AG04449 (cell line): ENCODE results near the gene WNK2.

Experiments
- CTCF ChIA-PET: fragments of 350-600 bp; formaldehyde crosslinking; extraction: SDS; loops from one replicate; lab custom pipeline; 2021; ENCODE audit warnings: antibody characterized with exemption; lab: Yijun Ruan, JAX
- POLR2A ChIA-PET: fragments of 400-600, 350-600 bp; formaldehyde crosslinking; extraction: SDS; loops from one replicate; lab custom pipeline; 2020; ENCODE audit warnings: antibody characterized with exemption, inconsistent platforms; lab: Yijun Ruan, JAX
- DNase-seq: peaks from one replicate; pipeline ENCODE4 v3.0.0-alpha.2; 2010; ENCODE audit warnings: low read depth, low spot score
- H3K4me3 ChIP-seq: 2 replicates; pipeline ENCODE4 v1.5.1; 2011; ENCODE audit warnings: low read depth, mild to moderate bottlenecking, control low read depth, low read length
- TF ChIP-seq, protein P1 (sequence below): IDR thresholded peaks from one replicate; pipeline ENCODE4 v1.5.1; 2011; ENCODE audit warnings: mild to moderate bottlenecking, moderate library complexity, low read length, control low read depth, inconsistent platforms; ENCODE audit not compliant: insufficient read depth; ENCODE audit errors: missing control alignments

The WNK2 gene

DNA sequence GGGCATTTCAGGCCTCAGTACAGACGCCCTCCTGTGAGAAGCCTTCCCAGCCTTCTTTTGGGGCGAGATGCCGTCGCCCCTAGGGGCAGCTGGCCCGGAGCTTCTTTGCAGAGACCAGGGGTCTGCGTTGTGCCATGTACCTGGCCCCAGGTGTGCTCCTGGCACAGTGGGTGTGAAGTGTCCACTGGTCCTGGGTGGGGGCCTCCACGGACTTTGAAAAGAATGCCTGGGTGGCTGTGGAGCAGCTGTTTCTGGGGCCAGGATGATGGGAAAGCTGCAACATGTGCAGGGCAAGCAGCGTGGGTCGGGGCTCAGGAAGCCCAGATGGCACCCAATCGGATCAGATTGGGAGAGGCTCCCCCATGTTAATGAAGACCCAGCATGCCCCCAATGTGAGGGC is 47.8 kb downstream of the WNK2 start:
- TF ChIP-seq, protein P1, sequence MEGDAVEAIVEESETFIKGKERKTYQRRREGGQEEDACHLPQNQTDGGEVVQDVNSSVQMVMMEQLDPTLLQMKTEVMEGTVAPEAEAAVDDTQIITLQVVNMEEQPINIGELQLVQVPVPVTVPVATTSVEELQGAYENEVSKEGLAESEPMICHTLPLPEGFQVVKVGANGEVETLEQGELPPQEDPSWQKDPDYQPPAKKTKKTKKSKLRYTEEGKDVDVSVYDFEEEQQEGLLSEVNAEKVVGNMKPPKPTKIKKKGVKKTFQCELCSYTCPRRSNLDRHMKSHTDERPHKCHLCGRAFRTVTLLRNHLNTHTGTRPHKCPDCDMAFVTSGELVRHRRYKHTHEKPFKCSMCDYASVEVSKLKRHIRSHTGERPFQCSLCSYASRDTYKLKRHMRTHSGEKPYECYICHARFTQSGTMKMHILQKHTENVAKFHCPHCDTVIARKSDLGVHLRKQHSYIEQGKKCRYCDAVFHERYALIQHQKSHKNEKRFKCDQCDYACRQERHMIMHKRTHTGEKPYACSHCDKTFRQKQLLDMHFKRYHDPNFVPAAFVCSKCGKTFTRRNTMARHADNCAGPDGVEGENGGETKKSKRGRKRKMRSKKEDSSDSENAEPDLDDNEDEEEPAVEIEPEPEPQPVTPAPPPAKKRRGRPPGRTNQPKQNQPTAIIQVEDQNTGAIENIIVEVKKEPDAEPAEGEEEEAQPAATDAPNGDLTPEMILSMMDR, result no peak
- ChIA-PET CTCF (no interaction called here), POLR2A (interaction anchor here (0.7 kb wide), 1 partner anchor 42 kb away, joined by 3 read pairs; no protein-coding TSS in a partner anchor)
- H3K4me3 ChIP-seq, result no peak overlapping the region
- DNase-seq, result no peak

GRCh38 chr9:93232388-93232960 is 48.5 kb downstream of the WNK2 start:
- TF ChIP-seq, protein P1, result no peak
- no peak for DNase-seq
- H3K4me3 ChIP-seq, result no peak overlapping the region
- CTCF ChIA-PET, result interaction anchor here (0.7 to 0.9 kb wide), 2 partner anchors 205 to 333 kb away, joined by 3 read pairs; no protein-coding TSS in a partner anchor
- POLR2A ChIA-PET, result no interaction called here

GRCh38 chr9:93233033-93233432 is 49.1 kb downstream of the WNK2 start:
- TF ChIP-seq, protein P1, result no peak
- ChIA-PET POLR2A (no interaction called here), CTCF (interaction anchor here (0.7 to 0.9 kb wide), 2 partner anchors 204 to 333 kb away, joined by 3 read pairs; no protein-coding TSS in a partner anchor)
- no peak overlapping the region for H3K4me3 ChIP-seq
- no peak for DNase-seq

DNA sequence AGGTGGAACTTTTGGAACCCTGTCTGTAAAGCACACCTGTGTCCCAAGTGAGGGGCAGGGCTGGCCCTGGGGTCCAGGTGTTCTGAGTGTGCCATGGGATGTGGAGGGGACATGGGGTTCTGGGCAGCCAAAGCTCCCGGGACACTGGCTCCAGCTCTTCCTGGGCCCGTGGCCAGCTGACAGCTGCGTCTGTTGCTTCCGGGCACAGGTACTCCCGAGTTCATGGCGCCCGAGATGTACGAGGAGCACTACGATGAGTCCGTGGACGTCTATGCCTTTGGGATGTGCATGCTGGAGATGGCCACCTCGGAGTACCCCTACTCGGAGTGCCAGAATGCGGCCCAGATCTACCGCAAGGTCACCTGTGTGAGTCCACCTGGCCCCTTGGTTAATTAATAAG is 50.7 kb downstream of the WNK2 start:
- POLR2A ChIA-PET, result no interaction called here

DNA sequence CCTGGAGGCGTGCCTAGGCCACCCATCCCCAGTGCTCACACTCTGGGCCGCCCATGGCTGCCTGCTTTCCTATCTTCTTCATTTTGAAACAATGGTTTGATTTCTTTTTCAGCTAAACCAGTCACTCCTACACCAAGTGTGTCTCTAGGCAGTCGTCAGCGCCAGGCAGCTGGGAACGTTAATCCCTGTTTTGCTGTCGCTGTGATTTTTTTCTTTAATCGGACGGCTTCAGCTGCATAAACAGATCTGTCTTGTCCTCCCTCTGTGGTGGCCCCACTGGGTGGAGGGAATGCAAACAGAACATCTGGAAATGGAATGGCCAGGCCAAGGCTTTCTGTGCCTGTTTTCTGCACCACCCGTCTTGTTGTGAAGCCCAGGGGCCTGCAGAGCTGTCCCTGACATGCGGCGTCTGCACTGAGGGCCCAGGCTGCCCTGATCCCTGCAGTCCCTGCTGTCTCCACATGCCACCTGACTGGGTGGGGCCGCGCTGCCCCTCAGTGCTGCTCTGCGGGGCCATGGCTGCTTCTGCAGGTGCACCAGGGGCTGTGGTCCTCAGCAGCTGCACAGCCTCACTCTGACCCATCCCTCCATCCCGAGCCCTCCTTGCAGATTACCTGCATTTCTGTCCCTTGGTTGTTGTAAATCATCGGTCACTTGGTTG is 51.5 kb downstream of the WNK2 start:
- H3K4me3 ChIP-seq, result no peak overlapping the region
- no peak for DNase-seq
- ChIA-PET CTCF (no interaction called here), POLR2A (no interaction called here)
- TF ChIP-seq, protein P1, result no peak

More for the DNA sequence above, 50.7 kb downstream of the WNK2 start:
- TF ChIP-seq, protein P1, result no peak
- no peak for DNase-seq
- CTCF ChIA-PET, result no interaction called here
- no peak overlapping the region for H3K4me3 ChIP-seq

DNA sequence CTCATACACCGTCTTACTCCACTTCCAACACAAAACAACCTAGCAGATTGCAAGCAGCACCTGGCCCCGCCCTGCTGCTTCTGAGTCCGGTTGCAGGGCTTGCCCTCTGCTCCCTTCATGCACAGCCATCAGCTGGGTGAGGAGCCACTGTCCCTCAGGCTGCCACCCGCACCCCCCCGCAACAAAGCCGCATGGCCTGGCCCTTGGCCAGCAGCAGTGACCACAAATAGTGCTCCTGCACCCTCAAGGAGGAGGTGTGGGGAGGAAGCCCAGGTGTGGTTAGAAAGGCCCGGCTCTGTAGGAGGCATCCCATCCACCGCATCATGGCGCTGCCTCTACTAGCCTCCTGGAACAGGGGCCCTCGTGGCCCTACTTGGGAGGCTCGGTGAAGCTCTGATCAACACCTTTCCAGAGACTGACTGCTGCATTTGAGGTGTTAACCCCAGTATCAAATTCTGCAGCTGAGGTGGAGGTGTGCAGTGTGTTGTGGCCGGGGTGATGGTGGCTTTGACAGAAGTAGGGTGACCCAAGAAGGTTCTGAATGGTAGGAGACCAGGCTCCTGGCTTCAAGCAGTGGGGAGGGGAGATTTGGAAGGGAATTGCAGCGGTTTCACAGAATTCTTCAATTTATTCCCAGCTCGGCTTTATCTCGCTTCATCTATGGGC is 52.7 kb downstream of the WNK2 start:
- ChIA-PET CTCF (no interaction called here), POLR2A (no interaction called here)
- no peak for DNase-seq
- TF ChIP-seq, protein P1, result no peak
- H3K4me3 ChIP-seq, result no peak overlapping the region
